ENCODE measurements around the gene RMC1. TPM values are rescaled to one million over a fixed set of nuclear protein-coding genes. Genes with fewer than 3 reads are reported as not detected.
A peak's percentile ranks its signal among the peaks of the same experiment; 100 is the strongest.

Gene RMC1
- 39.8 TPM for polyA plus RNA-seq (2013)

DNA sequence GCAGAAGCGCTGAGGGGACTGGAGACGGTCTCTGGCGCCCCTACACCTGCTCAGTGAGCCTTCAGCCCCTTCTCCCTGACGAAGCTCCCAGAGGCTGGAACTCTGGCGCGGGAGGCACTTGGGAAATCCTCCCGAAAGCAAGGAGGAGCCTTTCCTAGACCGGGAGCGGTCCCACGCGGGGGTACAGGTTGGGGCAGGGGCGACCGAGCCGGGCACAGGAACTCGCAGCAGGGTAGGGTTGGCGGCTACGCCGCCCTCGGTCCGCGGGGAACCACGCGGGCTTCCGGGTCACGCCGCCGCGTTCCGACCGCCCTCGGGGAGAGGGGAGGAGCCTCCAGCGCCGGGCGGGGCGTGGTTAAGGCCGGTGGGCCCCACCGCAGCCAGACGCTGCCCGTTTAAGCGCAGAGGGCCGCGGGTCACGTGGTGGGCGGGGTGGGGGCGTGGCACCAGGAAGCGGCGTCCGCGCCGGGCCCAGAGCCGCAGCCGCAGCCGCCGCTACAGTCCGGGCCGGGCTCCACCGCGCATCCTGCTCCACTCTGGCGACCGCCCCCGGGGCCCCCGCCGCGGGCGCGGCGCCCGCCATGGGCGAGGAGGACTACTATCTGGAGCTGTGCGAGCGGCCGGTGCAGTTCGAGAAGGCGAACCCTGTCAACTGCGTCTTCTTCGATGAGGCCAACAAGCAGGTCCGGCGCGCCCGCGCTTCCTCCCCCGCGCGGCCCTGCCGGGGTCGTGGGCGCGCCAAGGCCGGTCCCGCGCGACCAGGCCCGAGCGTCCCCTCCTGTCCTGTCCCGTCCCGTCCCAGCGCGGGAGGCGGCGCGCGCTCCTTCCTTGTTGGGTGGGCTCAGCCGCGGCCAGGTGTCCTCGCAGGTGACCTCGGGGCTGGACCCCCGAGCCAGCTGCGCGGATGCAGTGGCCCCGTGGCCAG lies at the start of gene RMC1:
TSS of gene RMC1 (plus strand) at position 474 of the 925 bp plus-strand sequence. CDS start at position 582, 108 bp downstream.
- ChIA-PET CTCF (interaction anchor here (1.0 to 5.0 kb wide), 7 partner anchors 8 to 245 kb away, joined by 3 to 23 read pairs (median 3); no protein-coding TSS in a partner anchor), POLR2A (interaction anchor here (0.6 to 1.7 kb wide), 2 partner anchors 16 to 1780 kb away, joined by 4 to 6 read pairs; no protein-coding TSS in a partner anchor)
- peak; percentile 94 to 97 (median 97) for DNase-seq
- no peaks in the 10 kb centered on the region for H3K9me3 ChIP-seq (ENCODE audit: control extremely low read depth in 1 of 5, control insufficient read depth in 4 of 5, insufficient read depth in 2 of 5, low read depth in 1 of 5, low read length in 4 of 5)
- peak within 1 kb of the TSS; percentile 84 to 94 for H3K27ac ChIP-seq (ENCODE audit: insufficient read depth in 1 of 2, low read depth in 1 of 2, low read length in 2 of 2, poor library complexity in 1 of 2, severe bottlenecking in 2 of 2)
- H3K27me3 ChIP-seq (replicated peaks in 2 of 5; ENCODE audit: control insufficient read depth in 4 of 5, insufficient read depth in 5 of 5, low read length in 4 of 5), result no peaks in the 10 kb centered on the region
- peaks cover 2 to 13% (median 11%) of the 10 kb centered on the region in 4 experiments for H3K36me3 ChIP-seq (ENCODE audit: control insufficient read depth in 4 of 4, insufficient read depth in 4 of 4, low read length in 3 of 4)
- H3K4me1 ChIP-seq (ENCODE audit: control extremely low read depth in 1 of 4, control insufficient read depth in 4 of 4, insufficient read depth in 4 of 4, low read length in 3 of 4), result peaks cover 24 to 57% (median 49%) of the 10 kb centered on the region in 4 experiments
- WGBS (ENCODE audit: insufficient coverage), result 0% methylated on average over 101 of the region's 110 CpGs
- H3K4me3 ChIP-seq (ENCODE audit: control insufficient read depth in 1 of 7, extremely low read depth in 1 of 7, insufficient read depth in 4 of 7, low read depth in 2 of 7, low read length in 6 of 7), result peak within 1 kb of the TSS; percentile 68 to 92 (median 85)

DNA sequence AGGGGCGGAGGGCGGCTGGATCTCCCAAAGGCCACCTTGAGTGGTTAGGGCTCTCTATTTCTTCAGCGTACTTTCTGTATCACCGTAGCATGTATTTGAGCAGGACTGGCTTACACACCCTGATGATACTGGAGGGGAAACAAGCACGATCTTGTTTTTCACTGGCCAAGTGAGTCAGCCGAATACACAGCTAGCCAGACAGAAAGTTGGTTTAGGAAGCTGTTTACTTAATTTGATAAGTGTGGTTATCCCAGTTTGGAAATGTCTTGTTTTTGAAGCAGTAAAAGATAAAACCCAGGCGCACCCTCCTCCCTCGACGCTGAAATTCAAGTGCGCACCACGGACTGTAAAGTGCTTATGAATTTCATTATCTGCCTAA lies 49.6 kb upstream of the RMC1 start:
- Histone ChIP-seq H3K4me1 (ENCODE audit: control extremely low read depth in 1 of 4, control insufficient read depth in 4 of 4, insufficient read depth in 4 of 4, low read length in 3 of 4) (peaks cover 14 to 26% (median 19%) of the 10 kb centered on the region in 4 experiments), H3K9me3 (ENCODE audit: control extremely low read depth in 1 of 5, control insufficient read depth in 4 of 5, insufficient read depth in 2 of 5, low read depth in 1 of 5, low read length in 4 of 5) (no peaks in the 10 kb centered on the region), H3K4me3 (ENCODE audit: control insufficient read depth in 1 of 7, extremely low read depth in 1 of 7, insufficient read depth in 4 of 7, low read depth in 2 of 7, low read length in 6 of 7) (peak overlapping the region; percentile 94 to 100 (median 99)), H3K36me3 (ENCODE audit: control insufficient read depth in 4 of 4, insufficient read depth in 4 of 4, low read length in 3 of 4) (peaks cover 0 to 6% (median 0%) of the 10 kb centered on the region in 4 experiments), H3K27me3 (replicated peaks in 2 of 5; ENCODE audit: control insufficient read depth in 4 of 5, insufficient read depth in 5 of 5, low read length in 4 of 5) (no peaks in the 10 kb centered on the region), H3K27ac (ENCODE audit: insufficient read depth in 1 of 2, low read depth in 1 of 2, low read length in 2 of 2, poor library complexity in 1 of 2, severe bottlenecking in 2 of 2) (peak overlapping the region; percentile 83 to 92)
- ChIA-PET POLR2A (interaction anchor here (0.5 to 1.1 kb wide), 2 partner anchors 34 to 45 kb away, joined by 3 to 4 read pairs; no protein-coding TSS in a partner anchor), CTCF (interaction anchor here (0.8 to 2.1 kb wide), 8 partner anchors 15 to 62 kb away, joined by 3 to 7 read pairs (median 3); no protein-coding TSS in a partner anchor)
- WGBS (ENCODE audit: insufficient coverage), result 4% methylated on average over 11 of the region's 11 CpGs
- DNase-seq, result peak; percentile 5 to 65 (median 52)

DNA sequence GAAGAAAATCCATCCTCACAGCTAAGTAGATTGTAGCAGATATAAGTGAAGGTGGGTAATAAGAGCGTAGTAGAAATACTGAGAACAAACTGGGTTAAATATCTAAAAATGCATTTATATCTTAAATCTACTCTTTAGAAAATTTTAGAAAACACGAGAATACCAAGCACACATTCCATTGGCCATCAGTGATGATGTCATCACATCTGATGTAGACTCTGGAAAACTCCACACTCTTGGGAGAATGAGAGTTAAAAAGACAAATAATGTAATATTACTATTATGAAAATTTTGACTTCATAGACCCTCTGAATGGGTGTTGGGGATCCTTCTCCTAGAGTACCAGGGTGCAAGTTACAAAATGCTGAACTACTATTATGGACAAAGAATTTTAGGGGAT lies 46.5 kb upstream of the RMC1 start:
- POLR2A ChIA-PET, result interaction anchor here (0.7 kb wide), 1 partner anchor 12 kb away, joined by 7 read pairs; no protein-coding TSS in a partner anchor
- no peaks in the 10 kb centered on the region for H3K27me3 ChIP-seq (replicated peaks in 2 of 5; ENCODE audit: control insufficient read depth in 4 of 5, insufficient read depth in 5 of 5, low read length in 4 of 5)
- peaks cover 16 to 34% (median 19%) of the 10 kb centered on the region in 4 experiments for H3K4me1 ChIP-seq (ENCODE audit: control extremely low read depth in 1 of 4, control insufficient read depth in 4 of 4, insufficient read depth in 4 of 4, low read length in 3 of 4)
- no CpG with 5 or more reads among the region's 2 CpGs for WGBS (ENCODE audit: insufficient coverage)
- no peak overlapping the region for H3K27ac ChIP-seq (ENCODE audit: insufficient read depth in 1 of 2, low read depth in 1 of 2, low read length in 2 of 2, poor library complexity in 1 of 2, severe bottlenecking in 2 of 2)
- H3K9me3 ChIP-seq (ENCODE audit: control extremely low read depth in 1 of 5, control insufficient read depth in 4 of 5, insufficient read depth in 2 of 5, low read depth in 1 of 5, low read length in 4 of 5), result no peaks in the 10 kb centered on the region
- no peak for DNase-seq
- peaks cover 0 to 20% (median 1%) of the 10 kb centered on the region in 4 experiments for H3K36me3 ChIP-seq (ENCODE audit: control insufficient read depth in 4 of 4, insufficient read depth in 4 of 4, low read length in 3 of 4)
- CTCF ChIA-PET, result interaction anchor here (0.5 to 1.4 kb wide), 3 partner anchors 15 to 67 kb away, joined by 3 to 5 read pairs (median 4); no protein-coding TSS in a partner anchor
- no peak overlapping the region for H3K4me3 ChIP-seq (ENCODE audit: control insufficient read depth in 1 of 7, extremely low read depth in 1 of 7, insufficient read depth in 4 of 7, low read depth in 2 of 7, low read length in 6 of 7)

DNA sequence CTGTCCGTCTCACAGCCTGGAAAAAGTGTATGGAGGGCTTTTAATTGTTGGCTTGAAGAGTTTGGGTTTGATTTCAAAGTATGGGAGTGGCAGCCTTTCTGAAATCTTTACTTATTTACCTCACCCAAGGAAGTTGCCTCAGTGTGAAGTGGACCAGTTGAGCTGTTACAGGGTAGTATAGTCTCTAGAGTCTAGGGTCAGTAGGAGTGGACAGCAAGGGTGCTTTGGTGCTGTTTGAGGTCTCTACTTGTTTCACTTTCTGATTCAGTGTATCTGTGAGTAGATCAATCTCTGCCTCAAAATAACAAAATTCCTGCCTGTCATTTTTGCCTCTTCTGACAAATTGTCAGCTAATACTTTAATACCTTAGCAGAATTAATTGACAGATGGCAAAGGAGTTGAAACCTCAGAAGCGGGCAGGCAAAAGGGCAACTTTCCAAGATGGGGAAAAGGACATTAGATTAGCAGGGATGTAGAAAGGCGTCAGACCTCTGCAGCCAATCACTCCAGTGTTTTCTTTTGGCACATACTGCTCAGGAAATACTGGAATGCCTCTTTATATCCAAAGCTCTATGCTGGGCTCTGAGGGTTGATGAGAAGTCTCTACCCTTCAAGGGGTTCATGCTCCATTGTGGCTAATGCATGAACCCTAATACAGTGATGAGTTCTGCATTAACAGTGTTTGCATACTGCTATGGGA lies 44.3 kb upstream of the RMC1 start:
- peaks cover 10 to 28% (median 13%) of the 10 kb centered on the region in 4 experiments for H3K4me1 ChIP-seq (ENCODE audit: control extremely low read depth in 1 of 4, control insufficient read depth in 4 of 4, insufficient read depth in 4 of 4, low read length in 3 of 4)
- ChIA-PET CTCF (interaction anchor here (0.7 to 1.7 kb wide), 4 partner anchors 13 to 40 kb away, joined by 4 to 7 read pairs (median 5); no protein-coding TSS in a partner anchor), POLR2A (no interaction called here)
- no peak overlapping the region for H3K4me3 ChIP-seq (ENCODE audit: control insufficient read depth in 1 of 7, extremely low read depth in 1 of 7, insufficient read depth in 4 of 7, low read depth in 2 of 7, low read length in 6 of 7)
- H3K27me3 ChIP-seq (replicated peaks in 2 of 5; ENCODE audit: control insufficient read depth in 4 of 5, insufficient read depth in 5 of 5, low read length in 4 of 5), result no peaks in the 10 kb centered on the region
- no peaks in the 10 kb centered on the region for H3K9me3 ChIP-seq (ENCODE audit: control extremely low read depth in 1 of 5, control insufficient read depth in 4 of 5, insufficient read depth in 2 of 5, low read depth in 1 of 5, low read length in 4 of 5)
- no peak overlapping the region for H3K27ac ChIP-seq (ENCODE audit: insufficient read depth in 1 of 2, low read depth in 1 of 2, low read length in 2 of 2, poor library complexity in 1 of 2, severe bottlenecking in 2 of 2)
- peaks cover 10 to 30% (median 16%) of the 10 kb centered on the region in 4 experiments for H3K36me3 ChIP-seq (ENCODE audit: control insufficient read depth in 4 of 4, insufficient read depth in 4 of 4, low read length in 3 of 4)
- DNase-seq, result no peak
- 100% methylated on average over 3 of the region's 3 CpGs for WGBS (ENCODE audit: insufficient coverage)

DNA sequence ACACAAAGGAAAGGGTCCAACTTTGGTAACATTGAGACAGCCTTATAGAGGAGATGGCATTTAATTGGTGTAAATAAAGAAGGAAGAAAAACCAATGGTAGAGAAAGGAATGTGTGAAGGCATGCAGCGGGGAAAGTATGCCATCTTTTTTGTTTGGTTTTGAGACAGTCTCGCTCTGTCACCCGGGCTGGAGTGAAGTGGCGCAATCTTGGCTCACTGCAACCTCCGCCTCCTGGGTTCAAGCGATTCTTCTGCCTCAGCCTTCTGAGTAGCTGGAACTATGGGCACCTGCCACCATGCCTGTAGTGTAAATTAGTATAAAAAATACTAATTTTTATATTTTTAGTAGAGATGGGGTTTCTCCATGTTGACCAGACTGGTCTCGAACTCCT lies 43.8 kb upstream of the RMC1 start:
- Histone ChIP-seq H3K27ac (ENCODE audit: insufficient read depth in 1 of 2, low read depth in 1 of 2, low read length in 2 of 2, poor library complexity in 1 of 2, severe bottlenecking in 2 of 2) (no peak overlapping the region), H3K27me3 (replicated peaks in 2 of 5; ENCODE audit: control insufficient read depth in 4 of 5, insufficient read depth in 5 of 5, low read length in 4 of 5) (no peaks in the 10 kb centered on the region), H3K4me3 (ENCODE audit: control insufficient read depth in 1 of 7, extremely low read depth in 1 of 7, insufficient read depth in 4 of 7, low read depth in 2 of 7, low read length in 6 of 7) (no peak overlapping the region), H3K9me3 (ENCODE audit: control extremely low read depth in 1 of 5, control insufficient read depth in 4 of 5, insufficient read depth in 2 of 5, low read depth in 1 of 5, low read length in 4 of 5) (no peaks in the 10 kb centered on the region), H3K4me1 (ENCODE audit: control extremely low read depth in 1 of 4, control insufficient read depth in 4 of 4, insufficient read depth in 4 of 4, low read length in 3 of 4) (peaks cover 4 to 23% (median 8%) of the 10 kb centered on the region in 4 experiments), H3K36me3 (ENCODE audit: control insufficient read depth in 4 of 4, insufficient read depth in 4 of 4, low read length in 3 of 4) (peaks cover 11 to 35% (median 21%) of the 10 kb centered on the region in 4 experiments)
- WGBS (ENCODE audit: insufficient coverage), result 100% methylated on average over 7 of the region's 7 CpGs
- POLR2A ChIA-PET, result no interaction called here
- CTCF ChIA-PET, result interaction anchor here (1.4 to 1.7 kb wide), 3 partner anchors 13 to 39 kb away, joined by 4 to 7 read pairs (median 6); no protein-coding TSS in a partner anchor
- no peak for DNase-seq

DNA sequence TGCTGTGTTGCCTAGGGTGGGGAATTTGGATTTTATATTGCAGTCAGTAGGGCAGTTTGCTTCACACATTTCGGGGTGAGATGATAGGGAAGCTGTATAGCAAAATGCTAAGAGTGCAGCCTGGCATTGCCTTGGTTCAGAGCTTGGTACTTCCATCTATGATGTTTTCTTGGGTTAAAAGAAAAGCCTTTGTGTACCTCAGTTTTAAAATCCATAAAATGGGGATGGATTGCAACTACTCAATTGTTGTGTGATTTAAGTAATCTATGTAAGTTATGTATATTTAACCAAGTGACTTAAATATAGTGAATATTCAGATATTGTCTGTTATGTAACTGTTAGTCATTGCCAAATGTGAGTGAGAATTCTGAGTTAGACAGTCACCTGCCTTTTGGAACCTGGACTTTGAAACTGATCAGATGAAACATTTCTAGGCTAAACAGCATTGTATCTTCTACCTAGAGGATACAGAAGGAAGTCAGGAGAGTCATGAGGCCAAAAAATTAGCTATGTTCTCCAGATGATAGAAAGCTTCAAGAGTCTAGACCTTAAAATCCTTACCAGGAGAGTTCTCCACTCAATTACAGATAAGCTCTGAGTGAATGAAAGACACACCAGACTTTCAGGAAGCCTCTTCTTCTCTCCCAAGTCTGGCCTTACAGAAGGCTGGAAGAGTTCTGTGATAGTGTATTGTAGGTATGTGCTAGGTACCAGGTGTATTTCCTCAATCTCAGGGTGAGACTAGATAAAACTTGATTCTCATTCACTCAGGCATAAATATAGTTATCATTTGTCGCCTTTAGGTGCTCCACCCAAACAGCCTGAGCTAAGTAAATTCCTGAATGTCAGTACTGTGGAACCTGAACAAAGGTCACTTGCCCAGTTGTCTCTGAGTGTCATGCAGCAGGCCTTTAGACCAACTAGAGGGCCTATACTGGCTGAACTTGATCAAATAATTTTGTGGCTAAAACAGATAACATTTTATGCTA lies 42.7 kb upstream of the RMC1 start:
- CTCF ChIA-PET, result interaction anchor here (1.0 to 1.7 kb wide), 2 partner anchors 38 to 496 kb away, joined by 3 to 4 read pairs; no protein-coding TSS in a partner anchor
- POLR2A ChIA-PET, result no interaction called here
- H3K27ac ChIP-seq (ENCODE audit: insufficient read depth in 1 of 2, low read depth in 1 of 2, low read length in 2 of 2, poor library complexity in 1 of 2, severe bottlenecking in 2 of 2), result peak overlapping the region in 1 of 2 experiments; percentile 27
- no peak for DNase-seq
- H3K36me3 ChIP-seq (ENCODE audit: control insufficient read depth in 4 of 4, insufficient read depth in 4 of 4, low read length in 3 of 4), result peaks cover 12 to 38% (median 25%) of the 10 kb centered on the region in 4 experiments
- no peak overlapping the region for H3K4me3 ChIP-seq (ENCODE audit: control insufficient read depth in 1 of 7, extremely low read depth in 1 of 7, insufficient read depth in 4 of 7, low read depth in 2 of 7, low read length in 6 of 7)
- peaks cover 0 to 18% (median 7%) of the 10 kb centered on the region in 4 experiments for H3K4me1 ChIP-seq (ENCODE audit: control extremely low read depth in 1 of 4, control insufficient read depth in 4 of 4, insufficient read depth in 4 of 4, low read length in 3 of 4)
- 87% methylated on average over 2 of the region's 2 CpGs for WGBS (ENCODE audit: insufficient coverage)
- H3K9me3 ChIP-seq (ENCODE audit: control extremely low read depth in 1 of 5, control insufficient read depth in 4 of 5, insufficient read depth in 2 of 5, low read depth in 1 of 5, low read length in 4 of 5), result no peaks in the 10 kb centered on the region
- no peaks in the 10 kb centered on the region for H3K27me3 ChIP-seq (replicated peaks in 2 of 5; ENCODE audit: control insufficient read depth in 4 of 5, insufficient read depth in 5 of 5, low read length in 4 of 5)
